Fibroblast of gingiva (primary cell): ENCODE measurements around the gene CDCA7L.
"Not testable (repeated sequence)": the region's sequence is repeated elsewhere in the genome, so short reads cannot be mapped to it uniquely, and the experiment has no call there.

ENCODE experiments used
- DNase-seq: peaks from one replicate; pipeline ENCODE4 v3.0.0-alpha.2; 2011; ENCODE audit warnings: low read depth

The CDCA7L gene

GRCh38 chr7:21903020-21903786 is 42.5 kb downstream of the CDCA7L start:
- DNase-seq, result peak; percentile 17

DNA sequence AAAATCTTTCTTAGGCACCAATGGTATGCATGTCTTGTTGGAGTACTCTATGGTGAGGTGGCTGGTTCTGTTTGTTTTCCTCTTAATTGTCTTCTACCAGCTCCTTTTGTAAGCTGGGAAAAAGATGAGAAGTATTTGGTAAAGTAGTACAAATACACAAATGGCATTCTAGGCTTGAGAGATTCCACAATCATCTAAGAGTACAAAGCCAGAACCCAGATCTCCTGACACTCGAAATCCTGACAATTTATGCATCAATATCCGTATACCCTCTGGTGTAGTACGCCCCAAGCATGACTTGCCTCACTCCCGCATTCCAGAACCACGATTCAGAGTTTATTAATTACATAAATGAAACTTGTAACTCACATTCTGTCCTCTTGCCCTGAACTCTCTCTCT is 43.5 kb downstream of the CDCA7L start:
- peak; percentile 51 for DNase-seq

DNA sequence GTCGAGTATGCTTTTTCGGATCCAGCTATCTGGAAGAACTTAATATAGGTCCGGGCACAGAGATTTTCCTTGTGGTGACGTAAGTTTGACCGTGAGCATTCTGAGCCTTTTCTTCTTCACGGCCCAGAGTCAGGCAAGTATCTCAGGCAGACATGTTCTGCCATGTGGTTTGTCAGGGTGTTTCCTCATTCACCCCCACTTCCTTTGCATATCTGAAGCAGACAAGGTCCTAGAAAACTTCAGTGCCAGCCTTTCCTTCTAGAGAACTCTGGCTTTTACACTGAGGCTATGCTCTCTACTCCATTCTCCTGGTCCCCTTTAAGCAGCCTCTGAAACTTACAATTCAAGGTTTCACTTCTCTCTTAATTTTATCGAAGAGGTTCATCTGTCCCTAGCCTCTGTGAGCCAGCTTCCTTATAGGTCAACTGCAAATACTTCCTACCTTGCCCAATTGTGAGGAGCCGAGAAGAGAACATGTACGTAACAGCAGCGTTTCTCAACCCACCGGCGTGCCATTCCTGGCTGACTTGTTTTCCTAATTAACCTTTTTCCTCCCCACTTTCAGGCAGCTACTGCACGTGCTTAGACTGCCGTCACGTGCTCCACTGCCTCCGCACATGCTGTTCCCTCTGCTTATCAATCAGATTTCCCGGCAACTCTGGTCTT is 47.3 kb downstream of the CDCA7L start:
- DNase-seq, result no peak

DNA sequence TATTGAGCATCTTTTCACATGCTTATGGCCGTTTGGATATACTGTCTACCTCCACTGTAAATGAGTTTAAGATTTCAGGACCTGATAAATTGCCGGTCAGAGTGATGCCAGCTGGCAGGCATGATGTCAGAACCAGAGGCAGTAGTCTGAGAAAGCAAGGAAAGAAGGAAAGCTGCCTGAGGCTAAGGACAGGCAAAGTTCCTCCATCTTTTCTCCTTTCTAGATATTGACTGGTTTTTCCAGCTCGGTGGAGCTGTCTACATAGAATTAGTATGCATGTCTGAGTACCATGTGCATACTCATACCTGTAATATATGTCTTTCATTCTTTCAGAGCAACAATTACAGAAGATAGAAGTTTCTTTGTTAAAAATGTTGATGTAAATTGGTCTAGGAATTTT is 52.3 kb downstream of the CDCA7L start:
- DNase-seq, result no peak

- DNase-seq, result no peak
These were observed 54.4 kb downstream of the CDCA7L start for GRCh38 chr7:21891291-21891690.

DNA sequence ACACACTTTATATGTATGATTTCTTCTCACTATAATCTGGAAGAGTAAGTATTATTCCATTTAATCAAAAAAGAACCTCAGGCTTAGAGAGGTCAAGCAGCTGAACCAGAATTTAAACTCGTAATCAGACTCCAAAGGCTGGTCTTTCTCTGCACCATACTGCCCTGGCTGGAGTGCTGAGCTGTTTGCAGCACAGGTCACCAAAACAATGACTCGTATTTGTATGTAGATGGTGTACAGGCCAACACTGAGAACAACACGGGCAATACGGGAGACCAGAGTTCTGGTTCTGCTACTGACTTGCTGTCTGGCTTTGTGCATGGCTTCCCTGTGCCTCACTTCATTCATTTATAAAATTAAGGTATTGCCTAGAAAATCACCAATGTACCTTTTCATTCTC is 57.9 kb downstream of the CDCA7L start:
- no peak for DNase-seq

- no peak for DNase-seq
These were observed 58.3 kb downstream of the CDCA7L start for GRCh38 chr7:21887353-21887752.

DNA sequence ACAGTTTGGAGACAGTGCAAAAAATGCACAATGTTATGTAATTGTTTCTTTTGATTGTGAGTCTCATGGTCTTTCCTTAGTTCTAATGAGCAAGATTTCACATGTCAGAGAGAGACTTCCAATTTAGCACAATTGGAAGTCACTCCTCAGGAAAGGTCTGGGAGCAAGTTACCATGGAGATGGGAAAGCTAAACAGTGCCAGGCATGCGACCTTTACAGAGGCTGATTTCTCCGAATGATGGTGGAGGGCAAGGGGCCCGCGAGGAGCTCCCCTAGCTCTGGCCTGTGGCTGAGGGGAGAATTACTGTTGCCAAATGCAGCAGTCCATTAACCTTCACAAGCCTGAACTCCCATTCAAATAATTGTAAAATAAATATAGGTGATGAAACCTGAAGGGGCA is 59.3 kb downstream of the CDCA7L start:
- DNase-seq, result no peak

DNA sequence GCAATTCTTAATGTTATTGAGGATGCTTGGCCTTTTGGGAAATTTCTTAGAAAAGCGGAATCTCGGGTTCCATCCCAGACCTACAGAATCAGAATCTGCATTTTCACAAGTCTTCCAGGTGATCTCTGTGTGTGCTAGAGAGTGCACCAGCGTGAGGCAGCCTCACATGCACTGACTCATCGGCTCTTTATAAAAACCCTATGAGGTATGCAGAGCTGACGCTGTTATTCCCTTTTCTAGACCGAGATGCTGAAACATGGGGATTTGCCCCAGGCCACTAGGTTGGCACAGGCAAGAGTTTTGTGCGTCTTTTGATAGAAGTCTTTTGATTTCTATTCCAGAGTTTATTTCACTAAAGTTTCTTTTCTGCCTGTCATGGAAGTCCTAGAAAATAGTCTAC is 61.2 kb downstream of the CDCA7L start:
- no peak for DNase-seq

DNA sequence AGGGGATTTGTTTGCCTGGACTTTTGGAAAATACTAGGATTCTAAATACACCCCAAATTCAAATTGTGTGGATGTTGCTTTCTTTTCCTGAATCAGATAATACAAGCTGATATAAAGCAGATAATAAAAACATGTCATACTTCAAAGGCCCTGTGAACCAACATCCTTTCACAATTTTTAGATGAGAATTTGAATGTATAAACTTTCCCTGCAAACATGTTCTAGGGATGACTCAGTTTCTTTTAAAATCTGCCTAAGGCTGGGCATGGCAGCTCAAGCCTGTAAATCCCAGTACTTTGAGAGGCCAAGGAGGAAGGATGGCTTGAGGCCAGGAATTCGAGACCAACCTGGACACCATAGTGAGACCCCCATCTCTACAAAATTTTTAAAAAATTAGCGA is 62.2 kb downstream of the CDCA7L start:
- not testable (repeated sequence) for DNase-seq

- no peak for DNase-seq
These were observed 62.6 kb downstream of the CDCA7L start for GRCh38 chr7:21883069-21883468.

DNA sequence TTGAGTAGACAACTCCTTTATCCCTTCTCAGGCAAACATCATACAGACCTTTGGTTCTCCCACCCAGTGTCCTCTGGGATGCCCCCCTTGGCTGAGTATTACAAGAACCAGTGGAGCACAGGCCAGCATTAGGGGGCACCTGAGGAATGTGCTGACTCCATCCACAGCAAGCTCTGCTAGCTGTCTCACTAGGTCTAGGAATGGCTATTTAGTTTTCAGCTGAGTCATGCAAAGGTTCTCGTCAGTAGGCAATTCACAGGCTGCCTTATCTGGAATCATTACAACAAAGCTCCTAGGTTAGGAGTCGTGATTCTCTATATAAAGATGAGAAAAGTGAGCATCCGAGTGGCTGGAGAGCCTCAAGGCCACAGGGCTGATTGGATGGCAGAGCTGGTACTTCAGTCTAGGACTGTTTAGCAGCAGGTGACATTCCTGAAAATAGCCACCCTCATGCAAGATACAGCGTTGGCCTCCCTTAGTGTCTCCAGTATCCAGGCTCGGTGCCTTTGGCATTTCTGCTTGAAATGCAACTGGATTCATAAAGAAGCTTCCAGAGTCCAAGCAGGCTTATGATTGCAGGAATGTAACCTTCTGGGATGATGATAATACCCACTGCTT is 75.8 kb downstream of the CDCA7L start:
- DNase-seq, result no peak

GRCh38 chr7:21868576-21868850 is 77.2 kb downstream of the CDCA7L start:
- DNase-seq, result no peak

DNA sequence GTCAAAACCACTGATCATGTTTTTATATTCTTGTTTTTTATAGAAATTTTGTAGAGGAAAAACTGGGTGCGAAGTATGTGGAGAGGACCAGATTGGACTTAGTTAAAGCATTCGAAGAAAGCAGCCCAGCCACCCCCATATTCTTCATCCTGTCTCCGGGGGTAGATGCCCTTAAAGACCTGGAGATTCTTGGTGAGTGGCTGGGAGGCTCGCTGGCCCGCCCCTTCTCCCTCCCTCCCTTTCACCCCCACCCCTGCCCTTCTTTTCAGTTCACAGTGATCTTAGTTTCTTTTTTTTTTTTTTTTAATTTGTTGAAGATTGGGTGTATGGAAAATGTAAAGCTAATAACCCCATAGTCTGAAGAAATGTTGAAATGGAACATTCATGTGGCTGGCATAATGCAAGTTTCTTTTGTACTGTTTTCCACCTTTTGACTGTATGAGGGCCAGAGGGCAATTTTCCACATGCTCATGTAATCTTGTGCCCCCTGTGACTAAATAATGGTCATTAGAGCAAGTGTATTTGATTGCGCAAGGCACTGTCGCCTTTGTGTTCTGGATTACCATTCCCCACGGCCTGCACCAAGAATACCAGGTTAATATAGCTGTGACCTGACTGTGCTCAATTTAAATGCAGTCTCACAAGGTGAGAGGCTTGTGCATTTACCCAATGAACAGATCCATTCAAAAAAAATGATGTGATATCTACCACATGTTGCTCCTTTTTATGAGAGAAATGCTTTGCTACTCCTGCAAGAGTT is 77.7 kb downstream of the CDCA7L start:
- DNase-seq, result no peak

- DNase-seq, result no peak
These were observed 78.5 kb downstream of the CDCA7L start for GRCh38 chr7:21867226-21867625.

DNA sequence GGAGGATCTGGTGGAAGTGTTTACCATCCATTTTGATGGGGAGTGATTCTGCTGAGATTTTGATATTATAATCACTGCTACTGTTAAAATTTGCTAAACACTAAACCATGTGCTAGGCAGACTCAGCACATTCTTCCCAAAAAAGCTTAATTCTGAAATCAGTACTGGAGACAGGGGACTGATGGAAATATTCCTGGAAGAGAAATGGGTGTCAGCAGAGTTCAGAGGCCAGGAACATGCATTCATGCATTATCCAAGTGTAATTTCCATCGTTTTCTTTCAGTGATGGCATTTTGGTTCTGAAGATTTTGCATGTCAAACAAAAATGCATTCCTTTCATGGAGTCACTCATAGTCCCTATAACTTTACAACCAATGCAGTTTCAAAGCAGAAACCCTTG is 79.0 kb downstream of the CDCA7L start:
- DNase-seq, result no peak

DNA sequence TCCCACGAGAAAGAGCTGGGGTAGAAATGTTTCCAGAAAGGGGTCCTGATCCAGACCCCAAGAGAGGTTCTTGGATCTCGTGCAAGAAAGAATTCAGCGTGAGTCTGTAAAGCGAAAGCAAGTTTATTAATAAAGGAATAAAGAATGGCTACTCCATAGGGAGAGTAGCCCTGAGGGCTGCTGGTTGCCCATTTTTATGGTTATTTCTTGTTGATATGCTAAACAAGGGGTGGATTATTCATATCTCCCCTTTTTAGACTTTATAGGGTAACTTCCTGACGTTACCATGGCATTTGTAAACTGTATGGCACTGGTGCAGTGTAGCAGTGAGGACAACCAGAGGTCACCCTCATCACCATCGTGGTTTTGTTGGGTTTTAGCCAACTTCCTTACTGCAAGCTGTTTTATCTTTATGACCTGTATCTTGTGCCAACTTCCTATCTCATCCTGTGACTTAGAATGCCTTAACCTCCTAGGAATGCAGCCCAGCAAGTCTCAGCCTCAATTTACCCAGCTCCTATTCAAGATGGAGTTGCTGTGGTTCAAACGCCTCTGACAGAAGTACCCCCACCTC is 80.0 kb downstream of the CDCA7L start:
- DNase-seq, result not testable (repeated sequence)

DNA sequence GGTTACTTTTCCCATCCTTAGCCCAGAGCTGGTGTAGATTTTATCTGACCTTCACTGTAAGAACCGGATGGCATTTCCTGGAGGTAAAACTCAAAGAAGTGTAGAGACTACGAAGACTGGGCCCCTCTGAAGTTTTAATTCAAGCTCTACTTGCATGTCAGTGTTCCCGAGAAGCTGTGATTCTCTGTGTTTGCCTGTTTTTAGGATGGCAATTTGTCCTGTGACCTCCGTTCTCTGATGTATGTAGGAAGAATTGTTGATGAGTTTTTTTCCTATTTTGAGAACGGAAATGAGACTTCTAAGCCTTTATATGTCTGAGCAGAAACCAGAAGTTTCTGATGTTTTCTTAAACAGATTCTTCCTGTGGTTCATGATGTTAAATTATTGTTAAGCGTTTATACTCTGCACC is 94.1 kb downstream of the CDCA7L start:
- no peak for DNase-seq
